ENCODE results near the gene SUCO.

GRCh38 chr1:172599912-172600311, 67.0 kb downstream of the SUCO start:
- TF ChIP-seq EP300 (IDR thresholded peaks at IDR 0.05) (no peak), POLR2A (IDR thresholded peaks at IDR 0.05) (no peak)
- TF ChIP-seq, protein P1, sequence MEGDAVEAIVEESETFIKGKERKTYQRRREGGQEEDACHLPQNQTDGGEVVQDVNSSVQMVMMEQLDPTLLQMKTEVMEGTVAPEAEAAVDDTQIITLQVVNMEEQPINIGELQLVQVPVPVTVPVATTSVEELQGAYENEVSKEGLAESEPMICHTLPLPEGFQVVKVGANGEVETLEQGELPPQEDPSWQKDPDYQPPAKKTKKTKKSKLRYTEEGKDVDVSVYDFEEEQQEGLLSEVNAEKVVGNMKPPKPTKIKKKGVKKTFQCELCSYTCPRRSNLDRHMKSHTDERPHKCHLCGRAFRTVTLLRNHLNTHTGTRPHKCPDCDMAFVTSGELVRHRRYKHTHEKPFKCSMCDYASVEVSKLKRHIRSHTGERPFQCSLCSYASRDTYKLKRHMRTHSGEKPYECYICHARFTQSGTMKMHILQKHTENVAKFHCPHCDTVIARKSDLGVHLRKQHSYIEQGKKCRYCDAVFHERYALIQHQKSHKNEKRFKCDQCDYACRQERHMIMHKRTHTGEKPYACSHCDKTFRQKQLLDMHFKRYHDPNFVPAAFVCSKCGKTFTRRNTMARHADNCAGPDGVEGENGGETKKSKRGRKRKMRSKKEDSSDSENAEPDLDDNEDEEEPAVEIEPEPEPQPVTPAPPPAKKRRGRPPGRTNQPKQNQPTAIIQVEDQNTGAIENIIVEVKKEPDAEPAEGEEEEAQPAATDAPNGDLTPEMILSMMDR (IDR thresholded peaks at IDR 0.05), result no peak

All from gastroesophageal sphincter (tissue), 3 donors.